Calu3 (cell line): ENCODE results near the gene GADL1. TPM values are rescaled to one million over a fixed set of nuclear protein-coding genes. Genes with fewer than 3 reads are reported as not detected.

Source experiments
- BruUV-seq: library from RNA; stranded (reverse); fragments of 400-500 nt; replicated peaks from 2 replicates; lab custom pipeline; 2021; lab: Mats Ljungman, UMichigan
- CTCF ChIA-PET: fragments of 300-600 bp; sonication (Branson Sonifier 250); formaldehyde crosslinking; loops from one replicate; lab custom pipeline; 2022; ENCODE audit warnings: antibody characterized with exemption; lab: Charles Lee
- DNase-seq: peaks from one replicate; pipeline ENCODE4 v3.0.0; 2022
- H3K27ac Mint-ChIP-seq: one replicate; pipeline ENCODE4 v1.8.0; 2022; ENCODE audit warnings: mixed read lengths; ENCODE audit not compliant: unreplicated experiment
- H3K27me3 Mint-ChIP-seq: one replicate; pipeline ENCODE4 v1.8.0; 2022; ENCODE audit warnings: mixed read lengths; ENCODE audit not compliant: unreplicated experiment
- H3K36me3 Mint-ChIP-seq: one replicate; pipeline ENCODE4 v1.8.0; 2022; ENCODE audit warnings: mild to moderate bottlenecking, moderate library complexity, mixed read lengths; ENCODE audit not compliant: insufficient read depth, unreplicated experiment
- H3K4me1 Mint-ChIP-seq: one replicate; pipeline ENCODE4 v1.8.0; 2022; ENCODE audit warnings: mild to moderate bottlenecking, low read depth, mixed read lengths; ENCODE audit not compliant: unreplicated experiment
- H3K4me3 Mint-ChIP-seq: one replicate; pipeline ENCODE4 v1.8.0; 2022; ENCODE audit warnings: mild to moderate bottlenecking, low read depth, moderate library complexity, mixed read lengths; ENCODE audit not compliant: unreplicated experiment
- H3K9me3 Mint-ChIP-seq: one replicate; pipeline ENCODE4 v1.8.0; 2022; ENCODE audit warnings: low read depth, mixed read lengths; ENCODE audit not compliant: unreplicated experiment
- CTCF ChIP-seq: fragments of 200-600 bp; IDR thresholded peaks from one replicate; pipeline ENCODE4 v1.8.0; 2022; ENCODE audit warnings: antibody characterized with exemption; ENCODE audit not compliant: unreplicated experiment
- intact Hi-C: fragments of 100-400 bp; cut with micrococcal nuclease; formaldehyde crosslinking; loops from one replicate; pipeline ENCODE4 v1.10.0; 2022; ENCODE audit not compliant: unreplicated experiment
- total RNA-seq: library from RNA; stranded (reverse); gene quantifications from 2 replicates; pipeline ENCODE4 v1.2.3, GENCODE V29; 2022

Gene GADL1
- total RNA-seq, 1 experiment from 2014 or later = not detected

- BruUV-seq = no TSS peak
- no peak overlapping the region for H3K4me3 Mint-ChIP-seq
- H3K27me3 Mint-ChIP-seq = no peaks in the 10 kb centered on the region
- H3K27ac Mint-ChIP-seq = no peak overlapping the region
- H3K36me3 Mint-ChIP-seq = peaks cover 35% of the 10 kb centered on the region
- intact Hi-C loops = no loop called here
- CTCF ChIA-PET = no interaction called here
- H3K4me1 Mint-ChIP-seq = peaks cover 51% of the 10 kb centered on the region
- DNase-seq = no peak
- TF ChIP-seq CTCF = no peak
- H3K9me3 Mint-ChIP-seq = no peaks in the 10 kb centered on the region
These were observed 210.7 kb downstream of the GADL1 start for GRCh38 chr3:30683769-30684168.

GRCh38 chr3:30682434-30683155 lies 211.9 kb downstream of the GADL1 start:
- BruUV-seq = no TSS peak
- H3K27ac Mint-ChIP-seq = no peak overlapping the region
- CTCF ChIA-PET = no interaction called here
- peaks cover 33% of the 10 kb centered on the region for H3K36me3 Mint-ChIP-seq
- H3K4me3 Mint-ChIP-seq = no peak overlapping the region
- no peaks in the 10 kb centered on the region for H3K9me3 Mint-ChIP-seq
- no peak for TF ChIP-seq CTCF
- DNase-seq = no peak
- intact Hi-C loops = no loop called here
- H3K27me3 Mint-ChIP-seq = no peaks in the 10 kb centered on the region
- peaks cover 39% of the 10 kb centered on the region for H3K4me1 Mint-ChIP-seq

GRCh38 chr3:30681649-30682211 lies 212.7 kb downstream of the GADL1 start:
- DNase-seq = no peak
- no peak for TF ChIP-seq CTCF
- CTCF ChIA-PET = no interaction called here
- peaks cover 31% of the 10 kb centered on the region for H3K4me1 Mint-ChIP-seq
- no peaks in the 10 kb centered on the region for H3K9me3 Mint-ChIP-seq
- no peaks in the 10 kb centered on the region for H3K27me3 Mint-ChIP-seq
- BruUV-seq = no TSS peak
- no peak overlapping the region for H3K4me3 Mint-ChIP-seq
- peak overlapping the region; percentile 19 for H3K27ac Mint-ChIP-seq
- intact Hi-C loops = no loop called here
- H3K36me3 Mint-ChIP-seq = peaks cover 35% of the 10 kb centered on the region

- no peak for TF ChIP-seq CTCF
- CTCF ChIA-PET = no interaction called here
- Mint-ChIP-seq H3K36me3 (peaks cover 36% of the 10 kb centered on the region), H3K4me1 (peaks cover 31% of the 10 kb centered on the region), H3K4me3 (no peak overlapping the region), H3K27ac (peak overlapping the region; percentile 19), H3K27me3 (no peaks in the 10 kb centered on the region), H3K9me3 (no peaks in the 10 kb centered on the region)
- intact Hi-C loops = no loop called here
- no TSS peak for BruUV-seq
- no peak for DNase-seq
These were observed 213.4 kb downstream of the GADL1 start for GRCh38 chr3:30680789-30681648.
